Upper lobe of left lung (tissue), 4 donors: ENCODE measurements around the gene ACP2.

ENCODE experiments used
- CTCF ChIP-seq, 6 experiments: fragments of 450-650 bp in 4 of 6; fragments of 200-600 bp in 2 of 6; sonication (generic) in 2 of 6; IDR thresholded peaks; one replicate each; pipeline ENCODE4 v1.5.1; 2016 to 2019; ENCODE audit warnings: antibody characterized with exemption in 6 of 6
- POLR2A ChIP-seq, 4 donors: fragments of 450-650 bp; IDR thresholded peaks; one replicate each; pipeline ENCODE4 v1.5.1; 2016 to 2017; ENCODE audit warnings: antibody characterized with exemption in 4 of 4, mild to moderate bottlenecking in 2 of 4

- TF ChIP-seq CTCF (IDR thresholded peaks at IDR 0.05) (no peak), POLR2A (IDR thresholded peaks at IDR 0.05) (no peak)
Observed at GRCh38 chr11:47208628-47209027, 40.0 kb downstream of the ACP2 start.
